ENCODE results near the gene SLC5A7. TPM values are rescaled to one million over a fixed set of nuclear protein-coding genes. Genes with fewer than 3 reads are reported as not detected.

Gene SLC5A7
- polyA plus RNA-seq, 5 donors: 0.08 to 0.16 (median 0.10) TPM

Other genes with a start within 250 kb of the SLC5A7 start
- under 1 TPM in 2 of 5 donors, not detected in 3; 0.03 to 0.09 TPM for gene RGPD4, start 159.6 kb upstream of the SLC5A7 start, polyA plus RNA-seq (ENCODE audit: insufficient read depth in 1 of 5, insufficient read length in 5 of 5, low replicate concordance in 1 of 5)